SK-N-SH (cell line): ENCODE measurements around the gene NR0B2. TPM values are rescaled to one million over a fixed set of nuclear protein-coding genes. Genes with fewer than 3 reads are reported as not detected.

Experiments used
- CTCF ChIA-PET: fragments of 300-600, 350-600 bp; formaldehyde crosslinking; extraction: SDS; loops from one replicate; lab custom pipeline; 2021; lab: Yijun Ruan, JAX
- POLR2A ChIA-PET: fragments of 350-600 bp; sonication (Branson Sonifier 250); formaldehyde crosslinking; extraction: SDS; loops from one replicate; lab custom pipeline; 2020; ENCODE audit warnings: antibody characterized with exemption, inconsistent platforms; lab: Yijun Ruan, JAX
- DNase-seq: peaks from one replicate; pipeline ENCODE4 v3.0.0; 2012
- H2AFZ ChIP-seq: fragments of 200-600 bp; sonication (generic); 2 replicates; pipeline ENCODE4 v1.8.1; 2016; ENCODE audit warnings: antibody characterized with exemption, mild to moderate bottlenecking, low read depth
- H3F3A ChIP-seq: fragments of 200-600 bp; sonication (generic); replicated peaks from 2 replicates; pipeline ENCODE3; 2016; ENCODE audit warnings: antibody characterized with exemption, mild to moderate bottlenecking; ENCODE audit not compliant: insufficient read depth
- H3K27ac ChIP-seq, 2 experiments: fragments of 200-500 bp in 1 of 2; fragments of 200-600 bp in 1 of 2; sonication (Bioruptor generic) in 1 of 2; sonication (generic), shearing (Covaris generic) in 1 of 2; 2 replicates each; pipeline versions ENCODE4 v1.5.1 to v1.6.1; 2014 to 2016; ENCODE audit warnings: low read depth in 2 of 2, inconsistent platforms in 1 of 2, low read length in 1 of 2, mild to moderate bottlenecking in 1 of 2, mixed read lengths in 1 of 2
- H3K27me3 ChIP-seq: fragments of 200-600 bp; sonication (generic), shearing (Covaris generic); 2 replicates; pipeline ENCODE4 v1.6.1; 2016; ENCODE audit warnings: mixed run types; ENCODE audit not compliant: insufficient read depth
- H3K36me3 ChIP-seq, 2 experiments: fragments of 200-500 bp in 1 of 2; fragments of 200-600 bp in 1 of 2; sonication (Bioruptor generic) in 1 of 2; sonication (generic) in 1 of 2; replicated peaks in 1 of 2; 2 replicates each; pipeline versions ENCODE3 to v1.5.1; 2014 to 2016; ENCODE audit warnings: low read length in 1 of 2, mild to moderate bottlenecking in 1 of 2; ENCODE audit not compliant: insufficient read depth in 2 of 2, control insufficient read depth in 1 of 2
- H3K4me1 ChIP-seq, 2 experiments: fragments of 200-500 bp in 1 of 2; fragments of 200-600 bp in 1 of 2; sonication (Bioruptor generic) in 1 of 2; sonication (generic), shearing (Covaris generic) in 1 of 2; 2 replicates each; pipeline versions ENCODE4 v1.5.1 to v1.6.1; 2014 to 2016; ENCODE audit warnings: low read depth in 1 of 2, low read length in 1 of 2, mixed run types in 1 of 2; ENCODE audit not compliant: insufficient read depth in 2 of 2, control insufficient read depth in 1 of 2
- H3K4me2 ChIP-seq: fragments of 200-600 bp; sonication (generic), shearing (Covaris generic); 2 replicates; pipeline ENCODE4 v1.6.1; 2017; ENCODE audit warnings: mixed run types
- H3K4me3 ChIP-seq, 2 experiments: fragments of 200-500 bp in 1 of 2; fragments of 200-600 bp in 1 of 2; sonication (Bioruptor generic) in 1 of 2; sonication (generic), shearing (Covaris generic) in 1 of 2; 2 replicates each; pipeline versions ENCODE4 v1.5.1 to v1.8.1; 2014 to 2016; ENCODE audit warnings: low read depth in 2 of 2, inconsistent platforms in 1 of 2, low read length in 1 of 2, mild to moderate bottlenecking in 1 of 2, mixed read lengths in 1 of 2, moderate library complexity in 1 of 2
- H3K79me2 ChIP-seq: fragments of 200-600 bp; sonication (generic); 2 replicates; pipeline ENCODE4 v1.8.1; 2017; ENCODE audit warnings: mild to moderate bottlenecking; ENCODE audit not compliant: insufficient read depth
- H3K9ac ChIP-seq: fragments of 200-600 bp; sonication (generic); 2 replicates; pipeline ENCODE4 v1.6.1; 2017; ENCODE audit warnings: mixed run types
- H3K9me2 ChIP-seq: fragments of 200-600 bp; sonication (generic); 2 replicates; pipeline ENCODE4 v1.6.1; 2017; ENCODE audit warnings: mixed run types
- H3K9me3 ChIP-seq: fragments of 200-600 bp; sonication (generic); 2 replicates; pipeline ENCODE4 v1.6.1; 2017; ENCODE audit warnings: mixed run types, mild to moderate bottlenecking, moderate library complexity
- H4K20me1 ChIP-seq: fragments of 200-600 bp; sonication (generic); 2 replicates; pipeline ENCODE4 v1.6.1; 2017; ENCODE audit warnings: mild to moderate bottlenecking, mixed run types; ENCODE audit not compliant: insufficient read depth
- EP300 ChIP-seq, 2 experiments: IDR thresholded peaks; 2 replicates each; pipeline versions ENCODE4 v1.4.0 to v1.6.1; 2012; ENCODE audit warnings: borderline replicate concordance in 1 of 2, low read depth in 1 of 2, low read length in 1 of 2
- EZH2phosphoT487 ChIP-seq: fragments of 200-600 bp; sonication (generic); IDR thresholded peaks from 2 replicates; pipeline ENCODE4 v1.6.1; 2017; ENCODE audit warnings: low read depth, mixed run types, mild to moderate bottlenecking, antibody characterized with exemption, moderate library complexity, borderline replicate concordance
- GABPA ChIP-seq: IDR thresholded peaks from 2 replicates; pipeline ENCODE4 v1.4.0; 2012; ENCODE audit warnings: low read depth, mild to moderate bottlenecking
- IRF3 ChIP-seq: fragments of 150-350 bp; IDR thresholded peaks from 2 replicates; pipeline ENCODE4 v1.6.1; 2016; ENCODE audit warnings: mild to moderate bottlenecking, low read depth, low read length
- JUND ChIP-seq: IDR thresholded peaks from 2 replicates; pipeline ENCODE4 v1.4.0; 2012
- MAX ChIP-seq: IDR thresholded peaks from 2 replicates; pipeline ENCODE4 v1.4.0; 2012; ENCODE audit warnings: low read depth
- MEF2A ChIP-seq: IDR thresholded peaks from 2 replicates; pipeline ENCODE4 v1.4.0; 2012; ENCODE audit warnings: low read depth, borderline replicate concordance
- NFIC ChIP-seq: IDR thresholded peaks from 2 replicates; pipeline ENCODE4 v1.4.0; 2012; ENCODE audit warnings: borderline replicate concordance
- POLR2AphosphoS5 ChIP-seq: IDR thresholded peaks from 2 replicates; pipeline ENCODE4 v1.6.1; 2012; ENCODE audit warnings: low read depth, low read length
- RAD21 ChIP-seq: IDR thresholded peaks from 2 replicates; pipeline ENCODE4 v1.6.1; 2012; ENCODE audit warnings: mild to moderate bottlenecking, low read length
- RCOR1 ChIP-seq: fragments of 150-350 bp; IDR thresholded peaks from 2 replicates; pipeline ENCODE4 v1.6.1; 2017; ENCODE audit warnings: antibody characterized with exemption, low read length
- RFX5 ChIP-seq: IDR thresholded peaks from 2 replicates; pipeline ENCODE4 v1.6.1; 2012; ENCODE audit warnings: mild to moderate bottlenecking, improper control_type of control experiment, low read length
- SMC3 ChIP-seq: IDR thresholded peaks from 2 replicates; pipeline ENCODE4 v1.6.1; 2012; ENCODE audit warnings: low read depth, low read length, improper control_type of control experiment
- TCF12 ChIP-seq: IDR thresholded peaks from 2 replicates; pipeline ENCODE4 v1.4.0; 2012
- TEAD4 ChIP-seq: IDR thresholded peaks from 2 replicates; pipeline ENCODE4 v1.4.0; 2012; ENCODE audit warnings: mild to moderate bottlenecking, borderline replicate concordance; ENCODE audit not compliant: insufficient read depth
- YY1 ChIP-seq: IDR thresholded peaks from 2 replicates; pipeline ENCODE4 v1.4.0; 2012; ENCODE audit warnings: low read depth, mild to moderate bottlenecking
- WGBS: methylation state at CpG from one replicate; pipeline ENCODE4 v1.1.6; 2017; ENCODE audit warnings: low lambda C conversion rate; 5-methylcytosine and 5-hydroxymethylcytosine counted together
- polyA plus RNA-seq, 3 experiments: library from polyadenylated mRNA; depleted of rRNA; stranded (reverse); fragments of >200 nt; gene quantifications; 2 replicates each; pipeline ENCODE4 v1.2.3, GENCODE V29; 2012
- TF ChIP-seq, protein P1 (sequence below): fragments of 200-600 bp; sonication (generic); IDR thresholded peaks from 2 replicates; pipeline ENCODE4 v1.6.1; 2017; ENCODE audit warnings: antibody characterized with exemption, mild to moderate bottlenecking, moderate library complexity
- TF ChIP-seq, protein P2 (sequence below): IDR thresholded peaks from 2 replicates; pipeline ENCODE4 v1.4.0; 2012; ENCODE audit warnings: low read depth, borderline replicate concordance
- TF ChIP-seq, protein P3 (sequence below): IDR thresholded peaks from 2 replicates; pipeline ENCODE4; 2012
- TF ChIP-seq, protein P4 (sequence below): IDR thresholded peaks from 2 replicates; pipeline ENCODE4 v1.4.0; 2012; ENCODE audit warnings: low read depth, borderline replicate concordance

The NR0B2 gene
- polyA plus RNA-seq, 1 of the 3 experiments (the other 2 are of a cell fraction): not detected

- Histone ChIP-seq H2AFZ (peak within 1 kb of the TSS; percentile 95; the same call in 1 of the 2 replicates), H3K9me3 (no peaks in the 10 kb centered on the region), H3K4me3 (peak within 1 kb of the TSS; percentile 87 to 95), H3K9ac (peak within 1 kb of the TSS; percentile 91), H3K27ac (peak within 1 kb of the TSS; percentile 84 to 88), H3K27me3 (no peaks in the 10 kb centered on the region), H3K4me1 (peaks cover 0 to 16% of the 10 kb centered on the region in 2 experiments; a peak in 2 of 4 replicates), H3F3A (peaks cover 13% of the 10 kb centered on the region), H3K9me2 (no peaks in the 10 kb centered on the region), H4K20me1 (no peaks in the 10 kb centered on the region; the same call in 1 of the 2 replicates), H3K4me2 (peak within 1 kb of the TSS; percentile 97), H3K36me3 (peaks cover 44 to 48% of the 10 kb centered on the region in 2 experiments), H3K79me2 (peaks cover 40% of the 10 kb centered on the region)
- CTCF ChIA-PET: interaction anchor here (0.8 to 2.0 kb wide), 5 partner anchors 11 to 288 kb away, joined by 3 to 9 read pairs (median 3); partner anchors contain the start of genes GPATCH3 and NUDC
- WGBS: 2% methylated on average over 17 of the region's 89 CpGs
- POLR2A ChIA-PET: interaction anchor here (0.9 to 1.9 kb wide), 7 partner anchors 10 to 458 kb away, joined by 3 to 17 read pairs (median 4); partner anchors contain the start of genes DHDDS, GPATCH3 and NUDC
- peak; percentile 93 for DNase-seq
- TF ChIP-seq SMC3: no peak
- TF ChIP-seq YY1: no peak
- TF ChIP-seq NFIC: no peak
- TF ChIP-seq, protein P1, sequence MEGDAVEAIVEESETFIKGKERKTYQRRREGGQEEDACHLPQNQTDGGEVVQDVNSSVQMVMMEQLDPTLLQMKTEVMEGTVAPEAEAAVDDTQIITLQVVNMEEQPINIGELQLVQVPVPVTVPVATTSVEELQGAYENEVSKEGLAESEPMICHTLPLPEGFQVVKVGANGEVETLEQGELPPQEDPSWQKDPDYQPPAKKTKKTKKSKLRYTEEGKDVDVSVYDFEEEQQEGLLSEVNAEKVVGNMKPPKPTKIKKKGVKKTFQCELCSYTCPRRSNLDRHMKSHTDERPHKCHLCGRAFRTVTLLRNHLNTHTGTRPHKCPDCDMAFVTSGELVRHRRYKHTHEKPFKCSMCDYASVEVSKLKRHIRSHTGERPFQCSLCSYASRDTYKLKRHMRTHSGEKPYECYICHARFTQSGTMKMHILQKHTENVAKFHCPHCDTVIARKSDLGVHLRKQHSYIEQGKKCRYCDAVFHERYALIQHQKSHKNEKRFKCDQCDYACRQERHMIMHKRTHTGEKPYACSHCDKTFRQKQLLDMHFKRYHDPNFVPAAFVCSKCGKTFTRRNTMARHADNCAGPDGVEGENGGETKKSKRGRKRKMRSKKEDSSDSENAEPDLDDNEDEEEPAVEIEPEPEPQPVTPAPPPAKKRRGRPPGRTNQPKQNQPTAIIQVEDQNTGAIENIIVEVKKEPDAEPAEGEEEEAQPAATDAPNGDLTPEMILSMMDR: no peak
- no peak for TF ChIP-seq EZH2phosphoT487
- TF ChIP-seq GABPA: peak; percentile 93
- TF ChIP-seq, protein P2, sequence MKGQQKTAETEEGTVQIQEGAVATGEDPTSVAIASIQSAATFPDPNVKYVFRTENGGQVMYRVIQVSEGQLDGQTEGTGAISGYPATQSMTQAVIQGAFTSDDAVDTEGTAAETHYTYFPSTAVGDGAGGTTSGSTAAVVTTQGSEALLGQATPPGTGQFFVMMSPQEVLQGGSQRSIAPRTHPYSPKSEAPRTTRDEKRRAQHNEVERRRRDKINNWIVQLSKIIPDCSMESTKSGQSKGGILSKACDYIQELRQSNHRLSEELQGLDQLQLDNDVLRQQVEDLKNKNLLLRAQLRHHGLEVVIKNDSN: no peak
- TF ChIP-seq MAX: peak; percentile 55; the same call in 1 of the 2 replicates
- TF ChIP-seq RCOR1: no peak
- TF ChIP-seq IRF3: no peak
- no peak for TF ChIP-seq RFX5
- no peak for TF ChIP-seq MEF2A
- no peak for TF ChIP-seq JUND
- TF ChIP-seq, protein P3, sequence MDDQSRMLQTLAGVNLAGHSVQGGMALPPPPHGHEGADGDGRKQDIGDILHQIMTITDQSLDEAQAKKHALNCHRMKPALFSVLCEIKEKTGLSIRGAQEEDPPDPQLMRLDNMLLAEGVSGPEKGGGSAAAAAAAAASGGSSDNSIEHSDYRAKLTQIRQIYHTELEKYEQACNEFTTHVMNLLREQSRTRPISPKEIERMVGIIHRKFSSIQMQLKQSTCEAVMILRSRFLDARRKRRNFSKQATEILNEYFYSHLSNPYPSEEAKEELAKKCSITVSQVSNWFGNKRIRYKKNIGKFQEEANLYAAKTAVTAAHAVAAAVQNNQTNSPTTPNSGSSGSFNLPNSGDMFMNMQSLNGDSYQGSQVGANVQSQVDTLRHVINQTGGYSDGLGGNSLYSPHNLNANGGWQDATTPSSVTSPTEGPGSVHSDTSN: peak; percentile 41; the same call in 1 of the 2 replicates
- peak; percentile 95 for TF ChIP-seq POLR2AphosphoS5
- TF ChIP-seq TEAD4: no peak
- TF ChIP-seq RAD21: no peak
- no peak for TF ChIP-seq TCF12
- no peak for TF ChIP-seq EP300 (IDR thresholded peaks at IDR 0.05; ENCODE audit: borderline replicate concordance in 1 of 2, low read depth in 1 of 2, low read length in 1 of 2)
- TF ChIP-seq, protein P4, sequence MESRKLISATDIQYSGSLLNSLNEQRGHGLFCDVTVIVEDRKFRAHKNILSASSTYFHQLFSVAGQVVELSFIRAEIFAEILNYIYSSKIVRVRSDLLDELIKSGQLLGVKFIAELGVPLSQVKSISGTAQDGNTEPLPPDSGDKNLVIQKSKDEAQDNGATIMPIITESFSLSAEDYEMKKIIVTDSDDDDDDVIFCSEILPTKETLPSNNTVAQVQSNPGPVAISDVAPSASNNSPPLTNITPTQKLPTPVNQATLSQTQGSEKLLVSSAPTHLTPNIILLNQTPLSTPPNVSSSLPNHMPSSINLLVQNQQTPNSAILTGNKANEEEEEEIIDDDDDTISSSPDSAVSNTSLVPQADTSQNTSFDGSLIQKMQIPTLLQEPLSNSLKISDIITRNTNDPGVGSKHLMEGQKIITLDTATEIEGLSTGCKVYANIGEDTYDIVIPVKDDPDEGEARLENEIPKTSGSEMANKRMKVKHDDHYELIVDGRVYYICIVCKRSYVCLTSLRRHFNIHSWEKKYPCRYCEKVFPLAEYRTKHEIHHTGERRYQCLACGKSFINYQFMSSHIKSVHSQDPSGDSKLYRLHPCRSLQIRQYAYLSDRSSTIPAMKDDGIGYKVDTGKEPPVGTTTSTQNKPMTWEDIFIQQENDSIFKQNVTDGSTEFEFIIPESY: peak; percentile 65; the same call in 1 of the 2 replicates
These were observed 24.0 kb downstream of the NR0B2 start, which contains the start of gene GPN2 for GRCh38 chr1:26889551-26890466. TSS of gene GPN2 (minus strand) at chr1:26890283. CDS start at chr1:26890096, 187 bp downstream.
